Right ventricle myocardium superior (tissue), 1 donor: Measurements from ENCODE around the gene PRPF40A. TPM values are rescaled to one million over a fixed set of nuclear protein-coding genes. Genes with fewer than 3 reads are reported as not detected.
"Not testable (repeated sequence)": the region's sequence is repeated elsewhere in the genome, so short reads cannot be mapped to it uniquely, and the experiment has no call there.

Source experiments
- ATAC-seq: fragments of 200-7000 bp; cut with Tn5 transposase; one replicate; pipeline ENCODE4 v1.9.1; 2020; ENCODE audit warnings: mild to moderate bottlenecking; ENCODE audit not compliant: poor library complexity
- DNase-seq: peaks from one replicate; pipeline ENCODE4 v3.0.0-alpha.2; 2020
- intact Hi-C: fragments of 100-400 bp; cut with DNase I; formaldehyde crosslinking; loops from one replicate; pipeline ENCODE4 v1.11.2; 2022
- long read RNA-seq: library from polyadenylated mRNA; unstranded; transcript quantifications from one replicate; pipeline ENCODE4 v2.0.0, GENCODE V29; 2021
- total RNA-seq: library from RNA; stranded (reverse); fragmentation: NEBNext Ultra II Directional; extraction: Animal tissue kit (Norgen Biotek cat#: 25700); gene quantifications from one replicate; pipeline ENCODE4 v1.2.1, GENCODE V29; 2021
- donor health status: DM: no; HTN: yes; CAD: no; lungs with severe emphysema.

PRPF40A gene
- total RNA-seq, result 28.4 TPM
- long read RNA-seq, partial matches to known transcripts, result 6 of 61 reads
- long read RNA-seq, other reads (novel, unspliced or antisense), result 55 of 61 reads

- DNase-seq (peak; percentile 99), ATAC-seq (peak; percentile 94)
- intact Hi-C loops, result no loop called here
Measured at GRCh38 chr2:152717228-152718075, at the start of gene PRPF40A. Gene PRPF40A (minus strand): TSS chr2:152717461. CDS start chr2:152717439, 22 bp downstream.

GRCh38 chr2:152766928-152767327 lies 49.7 kb upstream of the PRPF40A start:
- DNase-seq, result no peak
- no peak for ATAC-seq
- intact Hi-C loops, result no loop called here

DNA sequence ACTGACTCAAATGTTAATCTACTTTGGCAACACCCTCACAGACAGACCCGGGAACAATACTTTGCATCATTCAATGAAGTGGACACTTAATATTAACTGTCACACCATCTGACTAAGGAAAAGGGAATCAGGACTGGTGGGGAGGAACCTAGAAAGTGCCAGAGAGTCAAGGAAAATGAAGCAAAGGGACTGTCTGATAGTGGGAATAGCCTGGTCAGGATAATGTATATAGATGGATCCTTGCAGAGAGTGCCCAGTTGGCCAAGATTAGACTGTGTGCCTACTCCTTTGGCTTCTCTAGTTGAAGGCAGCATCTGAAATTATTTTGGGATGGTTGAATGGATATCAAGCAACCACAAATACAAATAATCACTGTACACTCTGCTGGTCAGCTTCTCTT lies 46.4 kb upstream of the PRPF40A start:
- no peak for ATAC-seq
- DNase-seq, result no peak
- intact Hi-C loops, result no loop called here

- intact Hi-C loops, DNase-seq: not testable (repeated sequence)
- ATAC-seq, result peak; percentile 59
Measured at GRCh38 chr2:152763208-152763607, 45.9 kb upstream of the PRPF40A start.

GRCh38 chr2:152762202-152762601 lies 44.9 kb upstream of the PRPF40A start:
- DNase-seq (peak; percentile 33), ATAC-seq (peak; percentile 84)
- intact Hi-C loops, result no loop called here

GRCh38 chr2:152761214-152761613 lies 44.0 kb upstream of the PRPF40A start:
- intact Hi-C loops, result no loop called here
- ATAC-seq (no peak), DNase-seq (no peak)

DNA sequence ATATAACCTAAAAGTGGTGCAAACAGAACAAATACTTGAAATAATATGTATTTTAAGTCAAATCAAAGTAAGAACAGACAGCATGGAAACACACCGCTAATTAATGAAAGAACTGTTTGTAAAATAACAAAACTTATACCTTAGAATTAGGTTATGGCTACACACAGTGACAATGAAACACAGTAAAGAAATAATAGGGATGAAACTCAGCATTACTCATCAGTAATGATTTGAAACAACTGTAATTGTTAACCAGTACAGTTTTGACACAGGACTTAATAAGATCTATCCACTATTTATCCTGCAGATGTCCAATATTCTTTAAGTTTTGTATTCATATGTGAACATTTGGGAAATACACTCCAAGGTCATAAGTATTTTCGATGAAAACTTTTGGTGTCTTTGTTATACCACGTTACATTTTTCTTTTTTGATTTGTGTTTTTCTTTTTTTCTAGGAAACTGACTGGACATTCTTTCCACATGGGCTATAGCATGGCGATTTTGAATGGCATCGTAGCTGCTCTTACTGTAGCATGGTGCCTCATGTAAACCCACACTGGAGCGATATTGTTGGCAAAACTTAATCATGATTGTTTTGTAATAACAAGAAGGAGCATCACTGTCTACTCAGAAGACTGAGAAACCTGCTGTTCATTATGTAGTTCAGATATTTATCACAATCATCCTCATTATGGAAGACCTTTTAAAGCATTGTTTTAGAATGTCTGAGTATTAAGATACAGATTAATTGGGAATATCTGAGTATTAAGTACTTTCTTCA lies 42.2 kb upstream of the PRPF40A start:
- DNase-seq (no peak), ATAC-seq (no peak)
- intact Hi-C loops, result no loop called here

DNA sequence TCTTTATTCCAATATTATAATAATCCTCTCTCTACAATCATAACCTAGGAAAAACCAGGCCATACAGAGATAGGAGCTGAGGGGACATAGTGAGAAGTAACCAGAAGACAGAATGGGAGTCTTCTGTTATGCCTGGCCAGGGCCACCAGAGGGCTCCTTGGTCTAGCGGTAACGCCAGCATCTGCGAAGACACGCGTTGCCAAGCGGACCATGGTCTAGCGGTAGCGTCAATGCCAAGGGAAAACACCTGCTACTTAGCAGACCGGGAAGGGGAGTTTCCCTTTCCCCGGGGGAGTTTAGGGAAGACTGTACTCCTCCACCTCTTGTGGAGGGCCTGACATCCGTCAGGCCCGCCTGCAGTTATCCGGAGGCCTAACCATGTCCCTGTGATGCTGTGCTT lies 37.8 kb upstream of the PRPF40A start:
- no peak for ATAC-seq
- no peak for DNase-seq
- intact Hi-C loops, result no loop called here

DNA sequence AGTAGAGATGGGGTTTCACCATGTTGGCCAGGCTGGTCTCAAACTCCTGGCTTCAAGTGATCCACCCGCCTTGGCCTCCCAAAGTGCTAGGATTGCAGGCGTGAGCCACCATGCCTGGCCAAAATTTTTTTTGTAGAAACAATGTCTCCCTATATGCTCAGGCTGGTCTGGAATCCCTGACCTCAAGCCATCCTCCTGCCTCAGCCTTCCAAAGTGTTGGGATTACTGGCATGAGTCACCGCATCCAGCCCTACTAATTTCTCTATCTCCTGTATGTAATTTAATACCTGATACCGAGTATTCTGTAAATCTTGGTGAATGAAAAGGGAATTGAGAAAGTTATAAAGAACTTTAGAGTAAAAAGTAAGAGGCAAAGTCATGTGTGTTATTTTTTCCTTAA lies 30.5 kb upstream of the PRPF40A start:
- DNase-seq, ATAC-seq, intact Hi-C loops: not testable (repeated sequence)

DNA sequence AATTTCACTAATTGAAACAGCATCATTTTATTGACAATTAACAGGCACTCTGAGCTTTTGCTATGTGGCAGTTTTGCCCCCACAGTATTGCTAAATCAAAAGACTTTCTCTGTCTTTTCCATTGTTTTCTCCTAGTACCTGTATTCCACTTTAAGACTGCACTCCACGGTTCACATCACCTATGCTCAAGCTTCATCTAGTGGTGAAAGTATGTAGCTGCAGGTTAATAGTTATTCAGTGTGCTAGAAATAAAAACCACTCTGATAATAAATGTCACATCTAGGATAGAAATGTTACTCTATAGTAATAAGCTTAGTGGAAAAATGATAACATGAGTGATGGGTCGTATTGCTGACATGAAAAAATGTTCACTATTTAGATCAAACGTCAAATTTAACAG lies 25.7 kb upstream of the PRPF40A start:
- intact Hi-C loops, result no loop called here
- no peak for DNase-seq
- no peak for ATAC-seq

GRCh38 chr2:152740743-152741328 lies 23.6 kb upstream of the PRPF40A start:
- DNase-seq (no peak), ATAC-seq (peak; percentile 43)
- intact Hi-C loops, result no loop called here

GRCh38 chr2:152739705-152740104 lies 22.4 kb upstream of the PRPF40A start:
- intact Hi-C loops, ATAC-seq, DNase-seq: not testable (repeated sequence)

- ATAC-seq (no peak), DNase-seq (no peak)
- intact Hi-C loops, result no loop called here
Measured at GRCh38 chr2:152738438-152738837, 21.2 kb upstream of the PRPF40A start.

GRCh38 chr2:152737509-152737908 lies 20.2 kb upstream of the PRPF40A start:
- ATAC-seq, intact Hi-C loops, DNase-seq: not testable (repeated sequence)

DNA sequence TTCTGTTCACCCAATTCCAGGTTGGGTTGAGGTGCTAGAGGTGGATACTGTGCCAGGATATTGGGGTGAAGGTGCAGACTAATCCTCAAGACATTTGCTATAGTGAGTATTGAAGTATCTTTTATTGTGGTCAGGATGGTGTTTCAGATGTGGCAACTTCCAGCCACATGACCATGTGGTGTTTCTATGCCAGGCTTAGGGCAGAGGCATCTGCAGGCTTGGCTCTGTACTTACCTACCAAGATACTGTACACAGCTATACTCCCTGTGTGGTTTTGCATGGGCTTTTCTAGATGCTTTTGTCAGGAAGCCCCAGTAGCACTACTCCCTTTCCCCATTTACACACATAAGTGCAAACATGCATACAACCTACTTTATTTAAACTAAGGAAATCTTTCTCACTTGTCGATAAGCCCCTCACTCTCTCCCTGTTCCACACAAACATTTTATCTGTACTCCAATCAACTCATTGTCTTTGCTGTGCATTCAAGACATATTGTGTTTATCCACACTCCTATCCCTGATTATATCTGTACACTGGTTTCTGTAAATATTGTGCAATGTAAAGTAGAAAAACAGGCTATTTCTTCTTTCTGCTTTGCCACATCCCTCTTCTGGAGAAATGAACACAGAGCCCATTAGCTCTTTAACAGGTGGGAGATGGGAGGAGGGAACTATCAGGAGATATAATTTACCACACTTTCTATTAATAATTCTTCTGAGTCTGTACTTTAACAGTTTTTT lies 13.5 kb upstream of the PRPF40A start:
- intact Hi-C loops, result no loop called here
- no peak for DNase-seq
- ATAC-seq, result peak; percentile 46

GRCh38 chr2:152729844-152730243 lies 12.6 kb upstream of the PRPF40A start:
- no peak for DNase-seq
- no peak for ATAC-seq
- intact Hi-C loops, result no loop called here

DNA sequence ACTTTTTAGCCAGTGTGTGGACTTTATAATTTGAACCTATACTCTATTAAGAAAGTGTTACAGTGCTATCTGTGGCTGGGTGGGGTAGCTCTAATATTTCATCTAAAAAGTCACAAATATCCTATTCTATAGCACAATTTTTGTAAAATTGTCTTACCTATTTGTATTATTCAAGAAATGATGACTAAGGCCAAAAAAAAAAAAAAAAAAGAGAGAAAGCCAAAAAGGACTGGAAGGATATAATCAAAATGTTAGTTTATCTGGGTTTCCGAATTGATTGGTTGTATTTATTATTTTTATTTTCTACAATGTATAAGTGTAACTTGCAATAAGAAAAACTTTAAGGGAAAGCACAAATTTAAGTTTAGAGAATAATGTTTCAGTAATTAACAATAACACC lies 6.7 kb upstream of the PRPF40A start:
- ATAC-seq (no peak), DNase-seq (no peak)
- intact Hi-C loops, result no loop called here

DNA sequence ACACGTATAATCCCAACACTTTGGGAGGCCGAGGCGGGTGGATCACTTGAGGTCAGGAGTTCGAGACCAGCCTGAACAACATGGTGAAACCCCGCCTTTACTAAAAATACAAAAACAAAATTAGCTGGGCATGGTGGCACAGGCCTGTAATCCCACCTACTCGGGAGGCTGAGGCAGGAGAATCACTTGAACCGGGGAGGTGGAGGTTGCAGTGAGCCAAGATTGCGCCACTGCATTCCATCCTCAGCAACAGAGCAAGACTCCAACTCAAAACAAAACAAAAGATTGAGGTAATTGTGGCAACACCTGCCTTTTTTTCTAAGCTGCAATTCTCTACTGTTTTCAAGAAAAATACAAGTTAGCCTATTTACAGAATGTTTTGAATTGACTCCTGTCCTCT lies 5.4 kb upstream of the PRPF40A start:
- ATAC-seq, DNase-seq, intact Hi-C loops: not testable (repeated sequence)

DNA sequence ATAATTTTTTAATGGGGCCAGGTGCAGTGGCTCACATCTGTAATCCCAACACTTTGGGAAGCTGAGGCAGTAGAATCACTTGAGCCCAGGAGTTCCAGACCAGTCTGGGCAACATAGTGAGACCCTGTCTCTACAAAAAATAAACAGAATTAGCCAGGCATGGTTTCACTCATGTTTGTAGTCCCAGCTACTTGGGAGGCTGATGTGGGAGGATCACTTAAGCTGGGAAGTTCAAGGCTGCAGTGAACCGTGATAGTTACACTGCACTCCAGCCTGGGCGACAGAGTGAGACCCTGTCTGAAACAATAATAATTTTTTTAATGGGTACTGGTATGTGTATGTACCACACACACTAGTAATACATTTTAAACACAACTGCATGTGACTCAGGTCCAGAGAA lies 3.5 kb upstream of the PRPF40A start:
- intact Hi-C loops, result no loop called here
- ATAC-seq (no peak), DNase-seq (no peak)
